HUES48 (cell line): ENCODE measurements around the gene BAIAP2L2.
A peak's percentile ranks its signal among the peaks of the same experiment; 100 is the strongest.

Experiments used
- H3K27ac ChIP-seq: one replicate; pipeline ENCODE4 v1.7.0; 2013; ENCODE audit warnings: low read depth, low read length, inconsistent platforms
- H3K27me3 ChIP-seq: 2 replicates; pipeline ENCODE4 v1.6.1; 2013; ENCODE audit warnings: mild to moderate bottlenecking, low read length; ENCODE audit not compliant: control insufficient read depth, insufficient read depth
- H3K36me3 ChIP-seq: 2 replicates; pipeline ENCODE4 v1.6.1; 2013; ENCODE audit warnings: low read length; ENCODE audit not compliant: control insufficient read depth, insufficient read depth
- H3K4me1 ChIP-seq: 2 replicates; pipeline ENCODE4 v1.6.1; 2013; ENCODE audit warnings: mild to moderate bottlenecking, low read length; ENCODE audit not compliant: control insufficient read depth, insufficient read depth
- H3K4me3 ChIP-seq: 2 replicates; pipeline ENCODE4 v1.5.1; 2013; ENCODE audit warnings: mild to moderate bottlenecking, low read depth, low read length
- H3K9ac ChIP-seq: 2 replicates; pipeline ENCODE4 v1.6.1; 2013; ENCODE audit warnings: mild to moderate bottlenecking, low read depth, low read length, moderate library complexity
- H3K9me3 ChIP-seq: 2 replicates; pipeline ENCODE4 v1.6.1; 2013; ENCODE audit warnings: low read length; ENCODE audit not compliant: control insufficient read depth, insufficient read depth

Gene BAIAP2L2

GRCh38 chr22:38106814-38107578 lies 3.5 kb downstream of the BAIAP2L2 start:
- H3K4me3 ChIP-seq = no peak overlapping the region
- H3K9me3 ChIP-seq = no peaks in the 10 kb centered on the region
- H3K4me1 ChIP-seq = no peaks in the 10 kb centered on the region
- no peaks in the 10 kb centered on the region for H3K36me3 ChIP-seq
- no peak overlapping the region for H3K9ac ChIP-seq
- H3K27me3 ChIP-seq = peaks cover 3% of the 10 kb centered on the region; the same call in 1 of the 2 replicates
- no peak overlapping the region for H3K27ac ChIP-seq

- H3K36me3 ChIP-seq = no peaks in the 10 kb centered on the region
- no peak overlapping the region for H3K27ac ChIP-seq
- H3K4me1 ChIP-seq = no peaks in the 10 kb centered on the region
Observed at GRCh38 chr22:38104084-38104483, 6.4 kb downstream of the BAIAP2L2 start.

GRCh38 chr22:38103641-38104040 lies 6.8 kb downstream of the BAIAP2L2 start:
- H3K36me3 ChIP-seq = no peaks in the 10 kb centered on the region
- H3K27me3 ChIP-seq = no peaks in the 10 kb centered on the region
- H3K4me1 ChIP-seq = no peaks in the 10 kb centered on the region
- no peak overlapping the region for H3K27ac ChIP-seq
- no peak overlapping the region for H3K4me3 ChIP-seq
- H3K9ac ChIP-seq = no peak overlapping the region
- H3K9me3 ChIP-seq = no peaks in the 10 kb centered on the region

More at GRCh38 chr22:38104084-38104483, 6.4 kb downstream of the BAIAP2L2 start:
- Histone ChIP-seq H3K9ac (no peak overlapping the region), H3K27me3 (no peaks in the 10 kb centered on the region; the same call in 1 of the 2 replicates), H3K9me3 (no peaks in the 10 kb centered on the region), H3K4me3 (no peak overlapping the region)

- Histone ChIP-seq H3K36me3 (no peaks in the 10 kb centered on the region), H3K9ac (no peak overlapping the region), H3K27ac (no peak overlapping the region), H3K27me3 (no peaks in the 10 kb centered on the region), H3K9me3 (no peaks in the 10 kb centered on the region), H3K4me3 (no peak overlapping the region), H3K4me1 (0 out of 2 replicates have a peak, but pooled peaks cover 5% of the 10 kb centered on the region)
Observed at GRCh38 chr22:38098410-38099249, 11.9 kb downstream of the BAIAP2L2 start.

- no peaks in the 10 kb centered on the region for H3K9me3 ChIP-seq
- peak overlapping the region; percentile 55 for H3K4me3 ChIP-seq
- 0 out of 2 replicates have a peak, but pooled peaks cover 5% of the 10 kb centered on the region for H3K4me1 ChIP-seq
- no peak overlapping the region for H3K27ac ChIP-seq
- no peaks in the 10 kb centered on the region for H3K36me3 ChIP-seq
- no peak overlapping the region for H3K9ac ChIP-seq
- no peaks in the 10 kb centered on the region for H3K27me3 ChIP-seq
Observed at GRCh38 chr22:38097557-38098409, 12.7 kb downstream of the BAIAP2L2 start.

GRCh38 chr22:38097058-38097457 lies 13.4 kb downstream of the BAIAP2L2 start:
- H3K27ac ChIP-seq = no peak overlapping the region
- peak overlapping the region; percentile 55 for H3K4me3 ChIP-seq
- no peak overlapping the region for H3K9ac ChIP-seq
- H3K4me1 ChIP-seq = 0 out of 2 replicates have a peak, but pooled peaks cover 5% of the 10 kb centered on the region
- H3K27me3 ChIP-seq = no peaks in the 10 kb centered on the region
- no peaks in the 10 kb centered on the region for H3K36me3 ChIP-seq
- no peaks in the 10 kb centered on the region for H3K9me3 ChIP-seq

- H3K9ac ChIP-seq = no peak overlapping the region
- no peak overlapping the region for H3K27ac ChIP-seq
- 0 out of 2 replicates have a peak, but pooled peaks cover 10% of the 10 kb centered on the region for H3K4me1 ChIP-seq
- H3K27me3 ChIP-seq = no peaks in the 10 kb centered on the region; the same call in 1 of the 2 replicates
- H3K9me3 ChIP-seq = no peaks in the 10 kb centered on the region
- H3K4me3 ChIP-seq = peak overlapping the region; percentile 32; the same call in 1 of the 2 replicates
- H3K36me3 ChIP-seq = peaks cover 4% of the 10 kb centered on the region; the same call in 1 of the 2 replicates
Observed at GRCh38 chr22:38089474-38089851, 21.0 kb downstream of the BAIAP2L2 start.

GRCh38 chr22:38088629-38089473 lies 21.6 kb downstream of the BAIAP2L2 start:
- no peak overlapping the region for H3K9ac ChIP-seq
- no peaks in the 10 kb centered on the region; the same call in 1 of the 2 replicates for H3K27me3 ChIP-seq
- H3K9me3 ChIP-seq = no peaks in the 10 kb centered on the region
- peaks cover 12% of the 10 kb centered on the region; the same call in 1 of the 2 replicates for H3K4me1 ChIP-seq
- peaks cover 4% of the 10 kb centered on the region; the same call in 1 of the 2 replicates for H3K36me3 ChIP-seq
- H3K4me3 ChIP-seq = peak overlapping the region; percentile 32; the same call in 1 of the 2 replicates
- H3K27ac ChIP-seq = no peak overlapping the region

- peaks cover 17% of the 10 kb centered on the region; the same call in 1 of the 2 replicates for H3K4me1 ChIP-seq
- peaks cover 4% of the 10 kb centered on the region; the same call in 1 of the 2 replicates for H3K36me3 ChIP-seq
- no peak overlapping the region for H3K9ac ChIP-seq
- no peak overlapping the region for H3K4me3 ChIP-seq
- no peaks in the 10 kb centered on the region for H3K9me3 ChIP-seq
- peaks cover 5% of the 10 kb centered on the region for H3K27me3 ChIP-seq
- no peak overlapping the region for H3K27ac ChIP-seq
Observed at GRCh38 chr22:38087855-38088254, 22.6 kb downstream of the BAIAP2L2 start.
